OCI-LY7 (cell line): ENCODE data around the gene FBH1. TPM values are rescaled to one million over a fixed set of nuclear protein-coding genes. Genes with fewer than 3 reads are reported as not detected.

Experiments
- BruUV-seq: library from RNA; stranded (reverse); fragments of 400-500 nt; replicated peaks from 2 replicates; lab custom pipeline; 2021; lab: Mats Ljungman, UMichigan
- CTCF ChIA-PET: fragments of 300-600 bp; sonication (Branson Sonifier 250); formaldehyde crosslinking; loops from one replicate; lab custom pipeline; 2022; ENCODE audit warnings: antibody characterized with exemption; ENCODE audit not compliant: unreplicated experiment; lab: Charles Lee
- POLR2A ChIA-PET: fragments of 300-600 bp; sonication (Branson Sonifier 250); formaldehyde crosslinking; loops from one replicate; lab custom pipeline; 2022; ENCODE audit warnings: antibody characterized with exemption; lab: Charles Lee
- DNase-seq: peaks from one replicate; pipeline ENCODE4 v3.0.0-alpha.2; 2015; ENCODE audit warnings: low spot score
- H2AFZ ChIP-seq: fragments of 200-600 bp; sonication (generic), shearing (Covaris generic); 2 replicates; pipeline ENCODE4 v1.6.1; 2014; ENCODE audit warnings: mild to moderate bottlenecking, antibody characterized with exemption, low read length, moderate library complexity
- H3K27ac ChIP-seq: fragments of 200-600 bp; sonication (generic); 2 replicates; pipeline ENCODE4 v1.5.1; 2014; ENCODE audit warnings: mixed run types, low read depth, mild to moderate bottlenecking, moderate library complexity, low read length, inconsistent platforms; ENCODE audit not compliant: poor library complexity, severe bottlenecking
- H3K36me3 ChIP-seq: fragments of 200-600 bp; sonication (generic); 2 replicates; pipeline ENCODE4 v1.6.1; 2014; ENCODE audit warnings: mild to moderate bottlenecking, antibody characterized with exemption, low read length, moderate library complexity, mixed read lengths; ENCODE audit not compliant: insufficient read depth
- H3K4me1 ChIP-seq: fragments of 200-600 bp; sonication (generic); 2 replicates; pipeline ENCODE4 v1.5.1; 2014; ENCODE audit warnings: mild to moderate bottlenecking, low read length; ENCODE audit not compliant: insufficient read depth, poor library complexity, severe bottlenecking
- H3K4me2 ChIP-seq: fragments of 200-600 bp; sonication (generic); 2 replicates; pipeline ENCODE4 v1.6.1; 2014; ENCODE audit warnings: mild to moderate bottlenecking, low read length
- H3K4me3 ChIP-seq: fragments of 200-600 bp; sonication (generic); 2 replicates; pipeline ENCODE4 v1.5.1; 2014; ENCODE audit warnings: mild to moderate bottlenecking, low read depth, low read length; ENCODE audit not compliant: poor library complexity, severe bottlenecking
- H3K79me2 ChIP-seq: fragments of 200-600 bp; sonication (generic); 2 replicates; pipeline ENCODE4 v1.6.1; 2016; ENCODE audit warnings: low read depth, mild to moderate bottlenecking, low read length, moderate library complexity, mixed read lengths; ENCODE audit not compliant: insufficient read depth
- H3K9me2 ChIP-seq: fragments of 200-600 bp; sonication (generic); 2 replicates; pipeline ENCODE4 v1.6.1; 2016; ENCODE audit warnings: mild to moderate bottlenecking, low read length, mixed read lengths; ENCODE audit not compliant: insufficient read depth
- H3K9me3 ChIP-seq: fragments of 200-600 bp; sonication (generic); 2 replicates; pipeline ENCODE4 v1.6.1; 2014; ENCODE audit warnings: mild to moderate bottlenecking, mixed run types, low read length, mixed read lengths
- H4K20me1 ChIP-seq: fragments of 200-600 bp; sonication (generic); 2 replicates; pipeline ENCODE4 v1.6.1; 2014; ENCODE audit warnings: mild to moderate bottlenecking, antibody characterized with exemption, low read length, moderate library complexity, mixed read lengths; ENCODE audit not compliant: insufficient read depth
- CTCF ChIP-seq: fragments of 200-600 bp; sonication (generic); conservative IDR thresholded peaks from 2 replicates; pipeline ENCODE4 v1.5.1; 2014; ENCODE audit warnings: mild to moderate bottlenecking, antibody characterized with exemption, low read length, moderate library complexity, mixed read lengths
- EZH2phosphoT487 ChIP-seq: fragments of 200-600 bp; sonication (generic); IDR thresholded peaks from 2 replicates; pipeline ENCODE4 v1.6.1; 2018; ENCODE audit warnings: low read depth, borderline replicate concordance, mild to moderate bottlenecking, mixed run types, antibody characterized with exemption, low read length, moderate library complexity, mixed read lengths
- intact Hi-C: fragments of 100-400 bp; cut with micrococcal nuclease; formaldehyde crosslinking; loops from one replicate; pipeline ENCODE4 v1.10.0; 2022; ENCODE audit not compliant: unreplicated experiment
- total RNA-seq, 2 experiments: library from RNA; depleted of rRNA in 1 of 2; stranded (reverse); fragments of >200 nt in 1 of 2; shearing (Covaris generic) in 1 of 2; gene quantifications; 2 replicates each; pipeline ENCODE4 v1.2.3, GENCODE V29; 2014 to 2022

Gene FBH1
- total RNA-seq, 2 experiments from 2014 or later, result 58.1 to 65.6 TPM

- no peaks in the 10 kb centered on the region for H4K20me1 ChIP-seq
- H3K4me3 ChIP-seq, result no peak overlapping the region
- no peak overlapping the region for H3K27ac ChIP-seq
- ChIA-PET POLR2A (interaction anchor here (0.6 to 2.3 kb wide), 5 partner anchors 9 to 89 kb away, joined by 3 to 9 read pairs (median 4); partner anchors contain the start of genes ANKRD16, FBH1 and GDI2), CTCF (no interaction called here)
- TF ChIP-seq EZH2phosphoT487 (no peak), CTCF (no peak)
- intact Hi-C loops, result no loop called here
- H3K79me2 ChIP-seq, result no peaks in the 10 kb centered on the region
- H3K4me1 ChIP-seq, result peaks cover 8% of the 10 kb centered on the region
- no peaks in the 10 kb centered on the region for H3K9me2 ChIP-seq
- DNase-seq, result no peak
- no TSS peak for BruUV-seq
- no peak overlapping the region for H2AFZ ChIP-seq
- H3K4me2 ChIP-seq, result no peak overlapping the region
- peaks cover 32% of the 10 kb centered on the region for H3K36me3 ChIP-seq
- H3K9me3 ChIP-seq, result no peaks in the 10 kb centered on the region
Observed at GRCh38 chr10:5902511-5903274, 12.7 kb downstream of the FBH1 start.

DNA sequence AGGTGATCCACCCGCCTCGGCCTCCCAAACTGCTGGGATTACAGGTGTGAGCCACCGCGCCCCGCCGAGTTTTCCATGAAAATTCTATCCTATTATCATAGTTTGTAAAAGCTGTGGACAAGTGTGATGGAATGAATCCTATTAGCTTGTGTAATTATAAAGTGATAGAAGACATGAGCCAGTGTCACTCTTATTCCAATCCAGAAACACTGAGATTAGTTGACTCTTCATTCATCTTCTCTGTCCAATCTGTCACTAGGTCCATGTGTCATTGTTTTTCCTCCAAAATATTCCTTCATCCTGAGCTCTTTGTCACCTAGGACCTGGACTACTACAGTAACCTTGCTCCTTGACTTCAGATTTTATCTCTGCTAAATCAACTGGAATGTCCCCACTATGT is 13.5 kb downstream of the FBH1 start:
- no TSS peak for BruUV-seq
- no peaks in the 10 kb centered on the region for H3K9me3 ChIP-seq
- H3K79me2 ChIP-seq, result no peaks in the 10 kb centered on the region
- TF ChIP-seq CTCF, result no peak
- TF ChIP-seq EZH2phosphoT487, result no peak
- H3K9me2 ChIP-seq, result no peaks in the 10 kb centered on the region
- no peak for DNase-seq
- H4K20me1 ChIP-seq, result no peaks in the 10 kb centered on the region
- peaks cover 8% of the 10 kb centered on the region for H3K4me1 ChIP-seq
- ChIA-PET CTCF (no interaction called here), POLR2A (interaction anchor here (0.6 to 2.3 kb wide), 6 partner anchors 10 to 90 kb away, joined by 3 to 9 read pairs (median 4); partner anchors contain the start of genes ANKRD16, FBH1 and GDI2)
- no peak overlapping the region for H3K27ac ChIP-seq
- H3K4me3 ChIP-seq, result no peak overlapping the region
- intact Hi-C loops, result no loop called here
- peaks cover 26% of the 10 kb centered on the region for H3K36me3 ChIP-seq
- H2AFZ ChIP-seq, result no peak overlapping the region
- no peak overlapping the region for H3K4me2 ChIP-seq

GRCh38 chr10:5904227-5904626 is 14.2 kb downstream of the FBH1 start:
- Histone ChIP-seq H3K4me3 (no peak overlapping the region), H2AFZ (no peak overlapping the region), H3K27ac (no peak overlapping the region), H3K9me3 (no peaks in the 10 kb centered on the region), H4K20me1 (no peaks in the 10 kb centered on the region), H3K4me1 (peaks cover 8% of the 10 kb centered on the region), H3K36me3 (peaks cover 31% of the 10 kb centered on the region), H3K4me2 (no peak overlapping the region), H3K79me2 (no peaks in the 10 kb centered on the region), H3K9me2 (no peaks in the 10 kb centered on the region)
- CTCF ChIA-PET, result no interaction called here
- BruUV-seq, result no TSS peak
- peak; percentile 27 for DNase-seq
- TF ChIP-seq EZH2phosphoT487 (no peak), CTCF (no peak)
- POLR2A ChIA-PET, result interaction anchor here (1.1 to 2.3 kb wide), 4 partner anchors 10 to 91 kb away, joined by 4 to 9 read pairs (median 6); partner anchors contain the start of gene GDI2
- intact Hi-C loops, result no loop called here
